Trophoblast cell (in vitro differentiated cells and primary cell): ENCODE measurements around the gene KRTAP10-8.

Experiments used
- DNase-seq, 2 donors: peaks; one replicate each; pipeline ENCODE4 v3.0.0-alpha.2; 2016
- H2AFZ ChIP-seq: 2 replicates; pipeline ENCODE4 v1.6.1; 2013; ENCODE audit warnings: low read length, moderate library complexity, mild to moderate bottlenecking; ENCODE audit not compliant: insufficient read depth, poor library complexity
- H2AK5ac ChIP-seq: 2 replicates; pipeline ENCODE4 v1.6.1; 2013; ENCODE audit warnings: mild to moderate bottlenecking, low read length
- H2BK120ac ChIP-seq: 2 replicates; pipeline ENCODE4 v1.6.1; 2013; ENCODE audit warnings: low read length, mild to moderate bottlenecking, moderate library complexity; ENCODE audit not compliant: insufficient read depth, poor library complexity
- H2BK12ac ChIP-seq: 2 replicates; pipeline ENCODE4 v1.6.1; 2013; ENCODE audit warnings: mild to moderate bottlenecking, low read length, moderate library complexity
- H2BK5ac ChIP-seq: 2 replicates; pipeline ENCODE4 v1.6.1; 2013; ENCODE audit warnings: low read length, low read depth, moderate library complexity, mild to moderate bottlenecking; ENCODE audit not compliant: poor library complexity
- H3K14ac ChIP-seq: 2 replicates; pipeline ENCODE4 v1.6.1; 2013; ENCODE audit warnings: mild to moderate bottlenecking, low read length
- H3K18ac ChIP-seq: 2 replicates; pipeline ENCODE4 v1.6.1; 2013; ENCODE audit warnings: mild to moderate bottlenecking, low read length
- H3K23ac ChIP-seq: 2 replicates; pipeline ENCODE4 v1.6.1; 2013; ENCODE audit warnings: low read length
- H3K27ac ChIP-seq: 2 replicates; pipeline ENCODE4 v1.5.1; 2013; ENCODE audit warnings: low read depth, mild to moderate bottlenecking, inconsistent platforms, low read length, moderate library complexity
- H3K27me3 ChIP-seq: 2 replicates; pipeline ENCODE4 v1.6.1; 2013; ENCODE audit warnings: inconsistent platforms, mild to moderate bottlenecking, low read length, moderate library complexity; ENCODE audit not compliant: insufficient read depth
- H3K36me3 ChIP-seq, 2 experiments: 1 replicate in 1 of 2; 2 replicates in 1 of 2; pipeline ENCODE4 v1.6.1; 2013; ENCODE audit warnings: low read length in 2 of 2, mild to moderate bottlenecking in 2 of 2, moderate library complexity in 1 of 2; ENCODE audit not compliant: insufficient read depth in 2 of 2, control insufficient read depth in 1 of 2
- H3K4ac ChIP-seq: 2 replicates; pipeline ENCODE4 v1.6.1; 2013; ENCODE audit warnings: low read depth, mild to moderate bottlenecking, low read length, moderate library complexity
- H3K4me1 ChIP-seq, 2 experiments: 1 replicate in 1 of 2; 2 replicates in 1 of 2; pipeline ENCODE4 v1.6.1; 2013; ENCODE audit warnings: low read length in 2 of 2, mild to moderate bottlenecking in 2 of 2, moderate library complexity in 1 of 2; ENCODE audit not compliant: insufficient read depth in 2 of 2, control insufficient read depth in 1 of 2
- H3K4me2 ChIP-seq: 2 replicates; pipeline ENCODE4 v1.6.1; 2013; ENCODE audit warnings: inconsistent platforms, mild to moderate bottlenecking, low read length, moderate library complexity
- H3K4me3 ChIP-seq: 2 replicates; pipeline ENCODE4 v1.5.1; 2013; ENCODE audit warnings: mild to moderate bottlenecking, low read depth, low read length, inconsistent platforms
- H3K79me1 ChIP-seq: one replicate; pipeline ENCODE4 v1.6.1; 2013; ENCODE audit warnings: low read length
- H3K79me2 ChIP-seq: 2 replicates; pipeline ENCODE4 v1.6.1; 2013; ENCODE audit warnings: low read length, mild to moderate bottlenecking; ENCODE audit not compliant: control insufficient read depth, insufficient read depth, poor library complexity
- H3K9ac ChIP-seq: 2 replicates; pipeline ENCODE4 v1.6.1; 2013; ENCODE audit warnings: mild to moderate bottlenecking, low read length
- H3K9me3 ChIP-seq: 2 replicates; pipeline ENCODE4 v1.6.1; 2013; ENCODE audit warnings: low read depth, mild to moderate bottlenecking, control low read depth, inconsistent platforms, low read length; ENCODE audit not compliant: insufficient read depth
- H4K12ac ChIP-seq: 2 replicates; pipeline ENCODE4 v1.6.1; 2013; ENCODE audit warnings: low read depth, mild to moderate bottlenecking, low read length, moderate library complexity
- H4K8ac ChIP-seq: 2 replicates; pipeline ENCODE4 v1.6.1; 2013; ENCODE audit warnings: low read depth, mild to moderate bottlenecking, low read length, moderate library complexity
- H4K91ac ChIP-seq: one replicate; pipeline ENCODE4 v1.6.1; 2013; ENCODE audit warnings: low read depth, mild to moderate bottlenecking, low read length, moderate library complexity
- WGBS: extraction: QIAGEN DNeasy Blood & Tissue Kit; methylation state at CpG from one replicate; pipeline ENCODE4 v1.1.7; 2013; ENCODE audit warnings: missing lambda C conversion rate; ENCODE audit not compliant: insufficient read length, insufficient coverage; ENCODE audit errors: extremely low coverage; 5-methylcytosine and 5-hydroxymethylcytosine counted together

The KRTAP10-8 gene

GRCh38 chr21:44614161-44614631 is 2.3 kb downstream of the KRTAP10-8 start:
- Histone ChIP-seq H2BK5ac (no peak overlapping the region), H2AFZ (no peak overlapping the region), H3K79me1 (no peaks in the 10 kb centered on the region), H3K18ac (no peak overlapping the region), H3K23ac (no peak overlapping the region), H3K4ac (no peak overlapping the region), H4K91ac (no peak overlapping the region), H4K8ac (no peak overlapping the region), H3K27me3 (no peaks in the 10 kb centered on the region), H2AK5ac (no peak overlapping the region), H4K12ac (no peak overlapping the region), H3K4me2 (no peak overlapping the region), H3K27ac (no peak overlapping the region), H3K14ac (no peak overlapping the region), H2BK120ac (no peak overlapping the region), H3K79me2 (no peaks in the 10 kb centered on the region), H3K4me3 (no peak overlapping the region), H3K9me3 (peaks cover 28% of the 10 kb centered on the region), H3K4me1 (no peaks in the 10 kb centered on the region), H3K9ac (no peak overlapping the region), H3K36me3 (no peaks in the 10 kb centered on the region), H2BK12ac (no peak overlapping the region)
- WGBS: no CpG with 5 or more reads among the region's 20 CpGs
- DNase-seq: no peak

DNA sequence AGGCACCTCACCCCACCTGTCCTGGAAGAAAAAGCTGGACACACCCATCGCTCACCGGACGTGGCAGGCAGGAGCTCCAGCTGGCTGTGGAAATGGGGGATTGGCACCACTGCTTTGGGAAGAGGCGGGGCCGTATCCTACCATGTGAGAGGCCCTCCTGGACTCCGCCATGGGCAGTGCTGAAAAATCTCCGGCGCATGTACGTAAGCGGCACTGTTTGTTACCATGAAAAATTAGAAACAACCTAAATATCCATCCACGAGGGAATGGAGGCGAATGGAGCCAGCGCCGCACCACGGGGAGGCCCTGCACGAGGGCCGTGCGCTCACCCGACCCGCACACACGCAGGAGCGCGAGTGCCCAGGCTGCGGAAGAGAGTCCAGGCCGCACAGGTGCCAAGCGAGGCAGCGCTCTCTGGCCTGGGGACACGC is 3.1 kb downstream of the KRTAP10-8 start:
- no peak overlapping the region for H3K4me2 ChIP-seq
- no peak for DNase-seq
- H3K4me1 ChIP-seq: no peaks in the 10 kb centered on the region
- H3K4ac ChIP-seq: no peak overlapping the region
- no peak overlapping the region for H4K91ac ChIP-seq
- H2AK5ac ChIP-seq: no peak overlapping the region
- WGBS: no CpG with 5 or more reads among the region's 28 CpGs
- H3K9ac ChIP-seq: no peak overlapping the region
- no peaks in the 10 kb centered on the region for H3K27me3 ChIP-seq
- no peaks in the 10 kb centered on the region for H3K36me3 ChIP-seq
- H3K9me3 ChIP-seq: peaks cover 28% of the 10 kb centered on the region
- H3K4me3 ChIP-seq: no peak overlapping the region
- no peak overlapping the region for H3K14ac ChIP-seq
- no peak overlapping the region for H3K27ac ChIP-seq
- no peak overlapping the region for H4K12ac ChIP-seq
- H2AFZ ChIP-seq: no peak overlapping the region
- H2BK12ac ChIP-seq: no peak overlapping the region
- H3K18ac ChIP-seq: no peak overlapping the region
- H3K23ac ChIP-seq: no peak overlapping the region
- no peaks in the 10 kb centered on the region for H3K79me1 ChIP-seq
- no peak overlapping the region for H2BK5ac ChIP-seq
- no peak overlapping the region for H4K8ac ChIP-seq
- no peak overlapping the region for H2BK120ac ChIP-seq
- H3K79me2 ChIP-seq: no peaks in the 10 kb centered on the region

- H3K4ac ChIP-seq: no peak overlapping the region
Measured at GRCh38 chr21:44615466-44615865, 3.6 kb downstream of the KRTAP10-8 start.

GRCh38 chr21:44615911-44616590 is 4.2 kb downstream of the KRTAP10-8 start:
- no peak overlapping the region for H4K12ac ChIP-seq
- H3K27me3 ChIP-seq: no peaks in the 10 kb centered on the region
- no peaks in the 10 kb centered on the region for H3K4me1 ChIP-seq
- H2AK5ac ChIP-seq: no peak overlapping the region
- H2AFZ ChIP-seq: no peak overlapping the region
- H2BK5ac ChIP-seq: no peak overlapping the region
- no peak overlapping the region for H3K4me2 ChIP-seq
- no peak overlapping the region for H3K9ac ChIP-seq
- no peak overlapping the region for H2BK12ac ChIP-seq
- H3K9me3 ChIP-seq: peaks cover 28% of the 10 kb centered on the region
- H3K23ac ChIP-seq: no peak overlapping the region
- no CpG with 5 or more reads among the region's 17 CpGs for WGBS
- no peak overlapping the region for H2BK120ac ChIP-seq
- H3K18ac ChIP-seq: no peak overlapping the region
- H3K4me3 ChIP-seq: no peak overlapping the region
- DNase-seq: no peak
- no peak overlapping the region for H3K14ac ChIP-seq
- H3K79me2 ChIP-seq: no peaks in the 10 kb centered on the region
- H4K91ac ChIP-seq: no peak overlapping the region
- no peaks in the 10 kb centered on the region for H3K36me3 ChIP-seq
- no peak overlapping the region for H4K8ac ChIP-seq
- H3K27ac ChIP-seq: no peak overlapping the region
- no peak overlapping the region for H3K4ac ChIP-seq
- no peaks in the 10 kb centered on the region for H3K79me1 ChIP-seq

More at GRCh38 chr21:44615466-44615865, 3.6 kb downstream of the KRTAP10-8 start:
- Histone ChIP-seq H3K27ac (no peak overlapping the region), H4K91ac (no peak overlapping the region), H2AFZ (no peak overlapping the region), H3K79me2 (no peaks in the 10 kb centered on the region), H3K14ac (no peak overlapping the region), H3K4me1 (no peaks in the 10 kb centered on the region), H3K18ac (no peak overlapping the region), H3K79me1 (no peaks in the 10 kb centered on the region), H3K9ac (no peak overlapping the region), H2BK5ac (no peak overlapping the region), H2BK120ac (no peak overlapping the region), H4K8ac (no peak overlapping the region), H3K9me3 (peaks cover 28% of the 10 kb centered on the region), H2AK5ac (no peak overlapping the region), H3K4me3 (no peak overlapping the region), H3K23ac (no peak overlapping the region), H3K36me3 (no peaks in the 10 kb centered on the region), H3K27me3 (no peaks in the 10 kb centered on the region), H4K12ac (no peak overlapping the region), H2BK12ac (no peak overlapping the region), H3K4me2 (no peak overlapping the region)
- no peak for DNase-seq
- WGBS: no CpG with 5 or more reads among the region's 8 CpGs
